OCI-LY7 (cell line): ENCODE data around the gene NFKBIA.
"Not testable (repeated sequence)": the region's sequence is repeated elsewhere in the genome, so short reads cannot be mapped to it uniquely, and the experiment has no call there.

Experiments
- CTCF ChIP-seq: fragments of 200-600 bp; sonication (generic); conservative IDR thresholded peaks from 2 replicates; pipeline ENCODE4 v1.5.1; 2014; ENCODE audit warnings: mild to moderate bottlenecking, antibody characterized with exemption, low read length, moderate library complexity, mixed read lengths
- EZH2phosphoT487 ChIP-seq: fragments of 200-600 bp; sonication (generic); IDR thresholded peaks from 2 replicates; pipeline ENCODE4 v1.6.1; 2018; ENCODE audit warnings: low read depth, borderline replicate concordance, mild to moderate bottlenecking, mixed run types, antibody characterized with exemption, low read length, moderate library complexity, mixed read lengths

- not testable (repeated sequence) for TF ChIP-seq CTCF, EZH2phosphoT487
Observed at GRCh38 chr14:35355235-35355634, 49.3 kb downstream of the NFKBIA start.
